Left kidney (tissue), 2 donors: ENCODE data around the gene SAYSD1. TPM values are rescaled to one million over a fixed set of nuclear protein-coding genes. Genes with fewer than 3 reads are reported as not detected.

ENCODE experiments used
- DNase-seq: peaks from one replicate; pipeline ENCODE4 v3.0.0-alpha.2; 2013
- polyA plus RNA-seq: library from polyadenylated mRNA; unstranded; fragments of 120-200 nt; gene quantifications from one replicate; pipeline ENCODE4 v1.2.1, GENCODE V29; 2013; ENCODE audit not compliant: insufficient read length

The SAYSD1 gene
- polyA plus RNA-seq, 1 donor = 20.9 TPM

GRCh38 chr6:39111280-39111679, 3.7 kb downstream of the SAYSD1 start:
- no peak for DNase-seq

DNA sequence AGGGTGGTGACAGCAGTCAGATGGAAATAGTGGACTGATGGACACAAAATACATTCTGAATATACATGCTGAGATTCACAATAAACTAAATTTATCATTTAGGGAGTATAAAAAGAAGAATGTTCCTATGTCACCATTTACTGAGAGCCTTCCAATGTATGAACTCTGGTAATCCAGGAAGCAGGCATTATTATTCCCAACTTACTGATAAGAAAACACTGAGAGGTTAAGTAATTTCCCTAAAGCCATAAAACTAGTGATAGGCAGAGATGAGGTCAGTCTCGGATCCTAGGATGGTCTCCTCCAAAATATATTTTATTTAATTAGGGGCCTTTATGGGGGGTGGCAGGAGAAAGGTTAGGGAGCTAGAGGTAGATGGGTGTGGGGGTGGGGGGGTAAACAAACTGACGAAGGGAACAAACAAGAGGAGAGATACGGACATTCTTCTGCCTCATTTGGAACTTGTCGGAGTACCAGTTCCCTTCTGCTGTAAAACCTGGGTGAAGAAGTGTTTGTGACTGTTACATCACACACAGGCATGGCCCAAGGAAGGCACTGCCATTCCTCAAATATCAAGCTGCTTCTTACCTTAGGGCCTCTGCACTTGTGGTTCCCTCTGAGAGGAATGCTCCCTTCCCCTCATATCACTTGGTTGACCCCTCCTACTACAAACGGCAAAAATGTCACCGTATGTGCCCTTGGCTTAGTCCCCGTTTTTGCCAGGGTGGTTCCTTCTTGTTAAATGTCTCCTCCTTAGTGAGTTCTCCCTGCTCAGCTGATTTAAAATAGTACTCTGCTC, 6.7 kb downstream of the SAYSD1 start:
- no peak for DNase-seq

GRCh38 chr6:39107641-39108040, 7.3 kb downstream of the SAYSD1 start:
- no peak for DNase-seq

GRCh38 chr6:39107034-39107433, 8.0 kb downstream of the SAYSD1 start:
- no peak for DNase-seq

- no peak for DNase-seq
Observed at GRCh38 chr6:39104528-39104927, 10.5 kb downstream of the SAYSD1 start.

DNA sequence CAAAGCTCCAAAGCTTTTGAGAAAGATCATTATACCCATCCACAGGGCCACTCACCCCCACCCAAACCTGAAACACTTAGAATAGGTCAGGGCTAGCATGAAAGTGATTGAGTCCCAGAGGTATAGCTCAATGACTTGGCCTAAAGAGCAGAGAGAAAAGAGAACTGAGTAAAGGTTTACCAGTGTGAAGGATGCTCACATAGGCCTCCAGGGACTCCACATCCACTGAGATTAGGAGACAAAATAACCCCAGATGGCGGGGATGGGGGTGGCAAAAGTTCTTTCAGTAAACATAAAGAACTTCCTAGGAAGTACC, 12.2 kb downstream of the SAYSD1 start:
- no peak for DNase-seq

DNA sequence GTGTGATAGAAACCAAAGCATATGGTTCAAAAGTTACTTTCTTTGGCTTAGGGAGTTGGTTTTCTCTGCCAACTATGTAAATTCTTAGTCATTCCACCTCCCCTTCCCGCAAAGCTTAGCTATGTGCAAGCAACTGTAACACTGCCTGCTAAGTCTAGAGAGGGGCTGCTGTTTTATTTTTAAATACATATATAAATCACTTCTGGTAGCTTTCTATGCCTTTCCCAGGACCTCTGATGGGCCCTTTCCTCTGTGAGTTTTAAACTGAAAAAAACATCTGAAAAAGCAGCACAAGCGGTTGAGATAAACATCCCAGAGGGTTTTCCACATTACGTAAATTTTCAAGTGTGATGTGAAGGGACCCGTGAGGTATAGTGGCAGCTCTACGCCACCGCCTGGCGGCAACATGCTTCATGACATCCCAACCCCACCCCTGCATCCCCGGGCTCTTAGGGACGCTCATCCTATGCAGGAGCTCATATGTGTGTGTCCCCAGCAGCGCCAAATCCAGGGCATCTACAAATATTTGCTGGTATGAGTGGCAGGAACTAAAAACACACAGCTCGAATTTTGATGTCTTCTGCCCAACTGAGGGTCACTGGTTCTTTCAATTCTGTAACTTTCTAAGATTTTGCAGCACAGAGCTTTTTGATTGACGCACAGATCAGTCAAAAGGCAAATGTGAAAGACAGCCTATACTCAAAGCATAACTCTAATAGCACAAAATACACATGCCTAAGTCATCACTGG, 12.7 kb downstream of the SAYSD1 start:
- DNase-seq = peak; percentile 47

DNA sequence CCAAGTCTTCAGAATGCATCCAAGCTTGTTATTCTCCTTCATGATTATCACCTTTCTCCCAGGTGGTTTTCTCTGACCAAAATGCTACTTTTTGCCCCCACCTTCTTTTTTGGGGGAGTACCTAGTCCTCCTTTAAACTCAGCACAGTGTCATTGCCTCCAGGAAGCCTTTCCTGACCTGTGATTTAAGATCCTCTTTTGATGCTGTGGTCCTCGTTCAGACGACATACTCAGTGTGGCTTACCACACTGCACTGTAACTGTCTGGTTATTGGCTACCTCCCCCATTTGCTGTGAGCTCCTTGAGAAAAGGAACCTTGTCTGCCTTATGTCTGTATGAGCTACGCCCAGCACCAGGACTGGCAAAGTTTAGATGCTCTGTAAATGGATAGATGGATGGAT, 14.6 kb downstream of the SAYSD1 start:
- DNase-seq = no peak

DNA sequence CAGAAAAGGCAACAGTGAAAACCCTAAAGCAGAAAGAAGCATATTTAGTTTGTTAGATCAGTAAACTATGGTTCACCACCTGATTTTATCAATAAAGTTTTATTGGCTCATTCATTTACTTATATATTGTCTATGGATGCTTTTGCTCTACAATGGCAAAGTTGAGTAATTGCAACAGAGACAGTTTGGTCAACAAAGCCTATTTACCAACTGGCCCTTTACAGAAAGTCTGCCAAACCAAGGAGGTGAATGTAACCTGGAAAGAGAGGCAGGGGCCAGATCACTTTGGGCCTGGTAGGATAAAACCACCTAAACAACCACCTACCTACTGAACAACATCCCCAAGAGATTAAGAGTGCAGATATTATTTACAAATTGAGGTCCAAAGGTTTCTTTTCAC, 19.4 kb downstream of the SAYSD1 start:
- no peak for DNase-seq

DNA sequence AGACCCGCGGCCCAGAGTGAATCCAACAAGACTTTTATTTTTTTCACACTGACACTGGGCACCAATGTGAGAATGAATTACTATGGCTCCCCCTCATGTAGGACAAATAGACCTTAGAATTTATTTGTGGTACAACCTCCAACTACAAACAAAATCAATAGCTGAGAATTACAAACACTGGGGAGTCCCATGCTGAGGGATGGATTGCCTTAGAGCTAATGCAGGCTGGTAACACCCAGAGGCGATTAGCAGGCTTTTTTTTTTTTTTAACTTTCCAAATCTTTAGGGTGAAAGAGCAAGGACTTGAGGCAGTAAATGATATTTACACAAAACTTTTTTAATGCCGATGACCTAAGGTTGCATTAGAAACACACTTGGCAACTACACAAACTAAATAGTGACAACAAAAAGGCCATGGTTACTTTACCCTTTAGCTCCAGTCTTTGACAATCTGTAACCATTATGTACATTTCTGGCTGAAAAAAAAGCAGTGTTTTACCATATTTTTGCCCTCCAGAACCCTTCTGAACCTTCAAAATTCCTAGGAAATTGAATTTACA, 21.8 kb downstream of the SAYSD1 start:
- DNase-seq = no peak

- DNase-seq = no peak
Observed at GRCh38 chr6:39092124-39092523, 22.9 kb downstream of the SAYSD1 start.

- no peak for DNase-seq
Observed at GRCh38 chr6:39091220-39091619, 23.8 kb downstream of the SAYSD1 start.

GRCh38 chr6:39090036-39090435, 24.9 kb downstream of the SAYSD1 start:
- no peak for DNase-seq

GRCh38 chr6:39088331-39088730, 26.7 kb downstream of the SAYSD1 start:
- DNase-seq = peak; percentile 70

DNA sequence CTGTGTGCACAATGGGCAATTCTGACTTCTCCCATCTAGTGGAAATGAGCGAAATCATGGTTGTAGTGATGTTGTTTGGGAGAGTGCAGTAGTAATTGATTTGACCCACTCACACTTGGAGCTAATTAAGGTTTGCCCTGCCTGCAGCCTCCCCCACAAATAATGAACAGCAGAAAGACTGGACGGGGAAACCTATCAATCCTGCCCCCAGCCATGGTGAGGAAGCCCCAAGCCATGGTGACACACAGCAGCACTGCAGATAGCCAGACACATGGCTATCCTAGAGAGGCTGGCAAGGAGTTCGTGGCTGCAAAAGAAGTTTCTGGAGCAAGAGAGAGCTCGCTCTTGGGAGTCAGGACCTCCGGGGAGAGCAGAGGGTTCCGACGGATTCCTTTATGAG, 27.8 kb downstream of the SAYSD1 start:
- no peak for DNase-seq

- no peak for DNase-seq
Observed at GRCh38 chr6:39086711-39087110, 28.3 kb downstream of the SAYSD1 start.

GRCh38 chr6:39086294-39086693, 28.7 kb downstream of the SAYSD1 start:
- DNase-seq = no peak

GRCh38 chr6:39085129-39085797, 29.7 kb downstream of the SAYSD1 start:
- DNase-seq = no peak

GRCh38 chr6:39084506-39084905, 30.5 kb downstream of the SAYSD1 start:
- DNase-seq = no peak

GRCh38 chr6:39083231-39083634, 31.8 kb downstream of the SAYSD1 start:
- no peak for DNase-seq

DNA sequence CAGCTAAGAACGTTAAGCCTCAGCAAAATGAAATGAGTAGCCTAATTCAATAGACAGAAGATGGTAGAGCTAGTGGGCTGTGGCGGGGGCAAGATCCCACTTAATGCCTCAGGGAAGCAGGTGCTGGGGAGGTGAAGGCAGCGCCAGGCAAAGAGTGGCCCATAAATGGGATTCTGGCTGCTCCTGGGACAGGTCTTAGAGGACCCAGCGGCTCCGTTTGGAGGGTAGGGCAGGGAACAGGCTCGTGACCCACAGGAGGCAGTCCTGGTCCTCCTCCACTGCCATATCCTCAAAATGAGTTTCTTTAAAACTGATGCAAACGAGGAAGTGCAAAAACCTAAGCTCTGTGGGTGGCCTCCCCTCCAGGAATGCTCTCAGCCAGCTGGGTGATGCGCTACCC, 32.7 kb downstream of the SAYSD1 start:
- DNase-seq = no peak

- DNase-seq = no peak
Observed at GRCh38 chr6:39080246-39080875, 34.6 kb downstream of the SAYSD1 start.
